HL-60 (cell line): ENCODE results near the gene LMBR1.
"Not testable (repeated sequence)": the region's sequence is repeated elsewhere in the genome, so short reads cannot be mapped to it uniquely, and the experiment has no call there.

Experiments
- DNase-seq, 2 experiments: peaks; one replicate each; pipeline ENCODE4 v3.0.0-alpha.2; 2010 to 2020; ENCODE audit warnings: low read depth in 1 of 2, low spot score in 1 of 2
- H3K27ac ChIP-seq: fragments of 250-450 bp; sonication (Bioruptor Pico); replicated peaks from 2 replicates; pipeline ENCODE4 v1.5.1; 2020; ENCODE audit warnings: mild to moderate bottlenecking, moderate library complexity
- H3K27me3 ChIP-seq: fragments of 250-450 bp; sonication (Bioruptor Pico); 2 replicates; pipeline ENCODE4 v1.5.1; 2021; ENCODE audit warnings: mild to moderate bottlenecking, moderate library complexity; ENCODE audit not compliant: insufficient read depth, poor library complexity, severe bottlenecking
- H3K4me3 ChIP-seq: replicated peaks from 2 replicates; pipeline ENCODE4 v1.5.1; 2011; ENCODE audit warnings: mild to moderate bottlenecking, control low read depth, low read length; ENCODE audit not compliant: insufficient read depth
- CTCF ChIP-seq: IDR thresholded peaks from one replicate; pipeline ENCODE4 v1.5.1; 2011; ENCODE audit warnings: low read length, control low read depth, inconsistent platforms; ENCODE audit not compliant: insufficient read depth
- GABPA ChIP-seq: IDR thresholded peaks from 2 replicates; pipeline ENCODE4 v1.6.1; 2012; ENCODE audit warnings: low read depth
- POLR2AphosphoS5 ChIP-seq: IDR thresholded peaks from 2 replicates; pipeline ENCODE4 v1.6.1; 2012; ENCODE audit warnings: low read depth
- SPI1 ChIP-seq: IDR thresholded peaks from 2 replicates; pipeline ENCODE4 v1.6.1; 2012; ENCODE audit warnings: low read depth, mild to moderate bottlenecking, borderline replicate concordance
- TF ChIP-seq, protein P1 (sequence below): IDR thresholded peaks from 2 replicates; pipeline ENCODE4 v1.6.1; 2012; ENCODE audit warnings: low read depth; ENCODE audit not compliant: insufficient replicate concordance

Gene LMBR1

GRCh38 chr7:156929789-156930539 is 37.0 kb upstream of the LMBR1 start:
- Histone ChIP-seq H3K27me3 (peaks cover 3% of the 10 kb centered on the region), H3K4me3 (no peak overlapping the region), H3K27ac (no peak overlapping the region)
- DNase-seq: no peak
- TF ChIP-seq CTCF (no peak), SPI1 (no peak)

- TF ChIP-seq POLR2AphosphoS5 (no peak), GABPA (no peak), SPI1 (no peak), CTCF (no peak)
- TF ChIP-seq, protein P1, sequence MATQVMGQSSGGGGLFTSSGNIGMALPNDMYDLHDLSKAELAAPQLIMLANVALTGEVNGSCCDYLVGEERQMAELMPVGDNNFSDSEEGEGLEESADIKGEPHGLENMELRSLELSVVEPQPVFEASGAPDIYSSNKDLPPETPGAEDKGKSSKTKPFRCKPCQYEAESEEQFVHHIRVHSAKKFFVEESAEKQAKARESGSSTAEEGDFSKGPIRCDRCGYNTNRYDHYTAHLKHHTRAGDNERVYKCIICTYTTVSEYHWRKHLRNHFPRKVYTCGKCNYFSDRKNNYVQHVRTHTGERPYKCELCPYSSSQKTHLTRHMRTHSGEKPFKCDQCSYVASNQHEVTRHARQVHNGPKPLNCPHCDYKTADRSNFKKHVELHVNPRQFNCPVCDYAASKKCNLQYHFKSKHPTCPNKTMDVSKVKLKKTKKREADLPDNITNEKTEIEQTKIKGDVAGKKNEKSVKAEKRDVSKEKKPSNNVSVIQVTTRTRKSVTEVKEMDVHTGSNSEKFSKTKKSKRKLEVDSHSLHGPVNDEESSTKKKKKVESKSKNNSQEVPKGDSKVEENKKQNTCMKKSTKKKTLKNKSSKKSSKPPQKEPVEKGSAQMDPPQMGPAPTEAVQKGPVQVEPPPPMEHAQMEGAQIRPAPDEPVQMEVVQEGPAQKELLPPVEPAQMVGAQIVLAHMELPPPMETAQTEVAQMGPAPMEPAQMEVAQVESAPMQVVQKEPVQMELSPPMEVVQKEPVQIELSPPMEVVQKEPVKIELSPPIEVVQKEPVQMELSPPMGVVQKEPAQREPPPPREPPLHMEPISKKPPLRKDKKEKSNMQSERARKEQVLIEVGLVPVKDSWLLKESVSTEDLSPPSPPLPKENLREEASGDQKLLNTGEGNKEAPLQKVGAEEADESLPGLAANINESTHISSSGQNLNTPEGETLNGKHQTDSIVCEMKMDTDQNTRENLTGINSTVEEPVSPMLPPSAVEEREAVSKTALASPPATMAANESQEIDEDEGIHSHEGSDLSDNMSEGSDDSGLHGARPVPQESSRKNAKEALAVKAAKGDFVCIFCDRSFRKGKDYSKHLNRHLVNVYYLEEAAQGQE: no peak
- Histone ChIP-seq H3K4me3 (no peak overlapping the region), H3K27me3 (peaks cover 3% of the 10 kb centered on the region), H3K27ac (no peak overlapping the region)
- DNase-seq: no peak
Observed at GRCh38 chr7:156928406-156928747, 35.4 kb upstream of the LMBR1 start.

GRCh38 chr7:156927571-156928405 is 34.8 kb upstream of the LMBR1 start:
- H3K4me3 ChIP-seq: no peak overlapping the region
- no peak for DNase-seq

DNA sequence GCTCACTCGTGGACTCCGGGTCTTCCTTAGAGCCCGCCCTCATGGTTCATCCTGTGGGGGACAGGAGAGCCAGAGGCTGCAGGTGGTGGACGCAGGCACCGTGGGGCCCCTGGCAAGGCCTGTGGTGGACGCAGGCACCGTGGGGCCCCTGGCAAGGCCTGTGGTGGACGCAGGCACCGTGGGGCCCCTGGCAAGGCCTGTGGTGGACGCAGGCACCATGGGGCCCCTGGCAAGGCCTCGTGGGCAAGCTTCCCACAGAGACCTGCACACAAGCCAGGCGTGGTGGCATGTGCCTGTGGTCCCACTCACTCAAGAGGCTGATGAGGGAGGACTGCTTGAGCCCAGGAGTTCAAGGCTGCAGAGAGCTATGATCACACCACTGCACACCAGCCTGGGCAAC is 32.8 kb upstream of the LMBR1 start:
- not testable (repeated sequence) for H3K27ac ChIP-seq, DNase-seq, H3K4me3 ChIP-seq, H3K27me3 ChIP-seq

More at GRCh38 chr7:156927571-156928405, 34.8 kb upstream of the LMBR1 start:
- Histone ChIP-seq H3K27me3 (peaks cover 3% of the 10 kb centered on the region), H3K27ac (no peak overlapping the region)
- no peak for TF ChIP-seq SPI1
- TF ChIP-seq CTCF: no peak
- TF ChIP-seq GABPA: no peak
- TF ChIP-seq, protein P1: no peak
- TF ChIP-seq POLR2AphosphoS5: no peak

DNA sequence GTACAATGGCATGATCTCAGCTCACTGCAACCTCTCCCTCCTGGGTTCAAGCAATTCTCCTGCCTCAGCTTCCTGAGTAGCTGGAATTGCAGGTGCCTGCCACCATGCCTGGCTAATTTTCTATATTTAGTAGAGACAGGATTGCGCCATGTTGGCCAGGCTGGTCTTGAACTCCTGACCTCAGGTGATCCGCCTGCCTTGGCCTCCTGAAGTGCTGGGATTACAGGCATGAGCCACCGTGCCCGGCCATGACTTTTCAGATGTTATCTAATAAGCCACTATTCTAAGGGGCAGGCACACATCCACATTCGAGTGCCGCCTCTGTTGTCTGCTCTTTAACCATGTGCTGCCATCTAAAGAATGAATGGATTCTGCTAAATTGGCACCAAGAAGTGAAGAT is 29.3 kb upstream of the LMBR1 start:
- DNase-seq, H3K27me3 ChIP-seq, H3K27ac ChIP-seq, H3K4me3 ChIP-seq: not testable (repeated sequence)

- H3K27me3 ChIP-seq, DNase-seq, H3K4me3 ChIP-seq, H3K27ac ChIP-seq: not testable (repeated sequence)
Observed at GRCh38 chr7:156920487-156921373, 27.7 kb upstream of the LMBR1 start.
